Measurements from ENCODE around the gene CFAP70. TPM values are rescaled to one million over a fixed set of nuclear protein-coding genes. Genes with fewer than 3 reads are reported as not detected.

Gene CFAP70
- total RNA-seq, 2 experiments from 2014 or later = 0.51 to 0.59 TPM

GRCh38 chr10:73281097-73281496, 77.6 kb downstream of the CFAP70 start:
- Mint-ChIP-seq H3K36me3 (ENCODE audit: low read depth) (no peaks in the 10 kb centered on the region), H3K27ac (no peak overlapping the region), H3K4me3 (no peak overlapping the region), H3K4me1 (ENCODE audit: low read depth) (no peaks in the 10 kb centered on the region), H3K27me3 (no peaks in the 10 kb centered on the region), H3K9me3 (no peaks in the 10 kb centered on the region)
- CTCF ChIA-PET = no interaction called here
- POLR2A ChIA-PET = no interaction called here
- no peak for TF ChIP-seq CTCF (IDR thresholded peaks at IDR 0.05)
- intact Hi-C loops (cut with micrococcal nuclease) = no loop called here
- ATAC-seq (no peak), DNase-seq (no peak)

- Mint-ChIP-seq H3K36me3 (ENCODE audit: low read depth) (no peaks in the 10 kb centered on the region), H3K9me3 (no peaks in the 10 kb centered on the region), H3K27me3 (no peaks in the 10 kb centered on the region), H3K4me1 (ENCODE audit: low read depth) (peaks cover 2% of the 10 kb centered on the region), H3K27ac (no peak overlapping the region), H3K4me3 (no peak overlapping the region)
- no peak for TF ChIP-seq CTCF (IDR thresholded peaks at IDR 0.05)
- ATAC-seq (no peak), DNase-seq (no peak)
- intact Hi-C loops (cut with micrococcal nuclease) = no loop called here
- ChIA-PET CTCF (interaction anchor here (0.8 to 1.9 kb wide), 9 partner anchors 8 to 379 kb away, joined by 3 to 10 read pairs (median 3); partner anchors contain the start of gene DNAJC9), POLR2A (interaction anchor here (1.0 kb wide), 2 partner anchors 18 to 48 kb away, joined by 3 read pairs; partner anchors contain the start of gene DNAJC9)
These were observed 94.2 kb downstream of the CFAP70 start for GRCh38 chr10:73264423-73264822.

- intact Hi-C loops (cut with micrococcal nuclease) = no loop called here
- Mint-ChIP-seq H3K4me1 (ENCODE audit: low read depth) (peaks cover 2% of the 10 kb centered on the region), H3K4me3 (no peak overlapping the region), H3K36me3 (ENCODE audit: low read depth) (peaks cover 2% of the 10 kb centered on the region), H3K9me3 (peaks cover 5% of the 10 kb centered on the region), H3K27me3 (no peaks in the 10 kb centered on the region), H3K27ac (no peak overlapping the region)
- ChIA-PET POLR2A (interaction anchor here (1.0 kb wide), 2 partner anchors 17 to 49 kb away, joined by 3 read pairs; partner anchors contain the start of gene DNAJC9), CTCF (interaction anchor here (0.8 to 1.9 kb wide), 12 partner anchors 9 to 380 kb away, joined by 3 to 10 read pairs (median 3); partner anchors contain the start of genes CFAP70 and DNAJC9)
- DNase-seq = peak; percentile 18
- peak; percentile 47 for ATAC-seq
- TF ChIP-seq CTCF (IDR thresholded peaks at IDR 0.05) = peak; percentile 71
These were observed 94.8 kb downstream of the CFAP70 start for GRCh38 chr10:73263693-73264347.

GRCh38 chr10:73262880-73263555, 95.6 kb downstream of the CFAP70 start:
- H3K36me3 Mint-ChIP-seq (ENCODE audit: low read depth) = peaks cover 3% of the 10 kb centered on the region
- POLR2A ChIA-PET = interaction anchor here (1.0 kb wide), 1 partner anchor 50 kb away, joined by 3 read pairs; no protein-coding TSS in a partner anchor
- no peak overlapping the region for H3K4me3 Mint-ChIP-seq
- peaks cover 10% of the 10 kb centered on the region for H3K9me3 Mint-ChIP-seq
- no peak overlapping the region for H3K27ac Mint-ChIP-seq
- DNase-seq (no peak), ATAC-seq (no peak)
- CTCF ChIA-PET = interaction anchor here (0.8 to 1.9 kb wide), 8 partner anchors 8 to 381 kb away, joined by 3 to 10 read pairs (median 6); partner anchors contain the start of gene CFAP70
- TF ChIP-seq CTCF (IDR thresholded peaks at IDR 0.05) = no peak
- no peaks in the 10 kb centered on the region for H3K27me3 Mint-ChIP-seq
- peaks cover 2% of the 10 kb centered on the region for H3K4me1 Mint-ChIP-seq (ENCODE audit: low read depth)
- intact Hi-C loops (cut with micrococcal nuclease) = no loop called here

Data from activated CD8-positive, alpha-beta T cell treated with anti-CD3 and anti-CD28 coated beads for 36 hours (primary cell).